HG03139 (cell line): ENCODE measurements around the gene TBC1D1.

Experiments
- ATAC-seq: cut with Tn5 transposase; IDR thresholded peaks from one replicate; pipeline ENCODE4 v1.9.1; 2021; ENCODE audit not compliant: unreplicated experiment

The TBC1D1 gene

DNA sequence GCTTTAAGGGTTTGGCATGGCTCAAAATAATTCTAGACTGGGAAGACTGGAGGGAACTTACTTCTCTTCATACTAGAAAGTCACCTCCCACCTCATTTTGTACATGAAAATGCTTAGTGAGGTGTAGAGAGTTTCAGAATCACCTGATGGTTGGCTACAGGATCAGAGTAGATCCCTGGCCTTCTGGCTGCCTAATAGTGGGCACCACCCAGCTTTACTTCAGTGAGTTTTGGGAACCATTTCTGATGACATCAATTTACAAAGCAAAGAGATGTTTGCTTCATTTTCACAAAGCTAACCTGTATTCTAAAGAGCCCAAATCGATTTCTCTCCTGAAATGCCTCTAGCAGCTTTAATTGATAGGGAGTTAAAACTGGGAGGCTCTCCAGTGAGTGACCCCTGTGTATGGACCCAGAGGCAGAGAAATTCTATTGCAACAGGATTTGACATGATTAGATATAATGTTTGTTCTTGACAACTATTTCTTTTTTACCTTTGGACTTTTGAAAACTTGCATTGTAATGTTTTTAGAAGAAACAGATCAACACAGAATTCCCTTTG lies 249.8 kb downstream of the TBC1D1 start:
- no peak for ATAC-seq

DNA sequence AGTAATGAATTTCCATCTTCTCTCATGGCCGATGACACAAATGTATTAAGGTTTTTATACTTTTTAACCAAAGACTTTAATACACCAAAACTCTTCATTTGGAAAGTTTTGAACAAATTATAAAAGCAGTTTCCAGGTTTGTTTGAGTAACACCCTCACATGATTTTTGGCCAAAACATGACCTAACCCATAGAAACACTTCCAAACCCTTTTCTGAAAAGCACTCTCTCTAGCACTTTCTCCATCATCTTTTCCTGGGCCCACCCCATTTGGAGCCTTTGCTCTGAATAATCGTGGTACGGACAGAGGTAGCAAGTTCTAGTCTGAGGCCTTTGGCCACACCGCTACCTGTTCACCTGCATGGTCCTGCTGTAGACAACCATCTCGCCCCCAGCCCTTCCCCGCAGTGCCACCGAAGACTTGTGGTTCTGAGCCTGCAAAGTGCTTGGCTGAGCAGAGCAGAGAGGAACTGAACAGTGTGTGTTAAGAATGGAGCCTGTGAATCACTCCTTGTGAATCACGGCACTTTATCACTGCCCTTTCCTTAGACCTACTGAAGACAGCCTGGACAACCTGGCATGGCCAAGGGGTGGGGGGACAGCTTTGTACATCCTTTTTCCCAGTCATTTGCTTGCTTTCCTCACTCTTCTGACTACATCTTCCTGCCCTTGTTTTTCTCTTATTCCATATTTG lies 251.1 kb downstream of the TBC1D1 start:
- ATAC-seq = no peak

DNA sequence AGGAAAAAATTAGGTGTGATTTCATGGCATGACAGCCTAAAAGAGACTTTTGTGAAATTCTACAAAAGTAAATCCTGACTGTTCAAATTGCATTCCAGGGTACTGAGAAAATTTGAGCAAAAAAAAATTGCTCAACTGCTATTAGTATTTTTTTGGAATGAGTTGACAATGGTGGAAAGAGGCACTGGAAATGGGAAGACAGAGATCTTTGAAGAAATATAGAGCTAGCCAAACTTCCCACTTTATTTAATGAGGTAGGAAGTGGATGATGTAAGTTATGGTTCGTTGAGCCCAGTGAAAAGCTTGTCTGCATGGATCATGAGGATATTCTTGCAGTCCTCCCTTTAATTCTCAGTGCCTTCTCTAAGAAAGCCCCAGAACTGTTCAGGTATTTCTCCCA lies 253.1 kb downstream of the TBC1D1 start:
- no peak for ATAC-seq

DNA sequence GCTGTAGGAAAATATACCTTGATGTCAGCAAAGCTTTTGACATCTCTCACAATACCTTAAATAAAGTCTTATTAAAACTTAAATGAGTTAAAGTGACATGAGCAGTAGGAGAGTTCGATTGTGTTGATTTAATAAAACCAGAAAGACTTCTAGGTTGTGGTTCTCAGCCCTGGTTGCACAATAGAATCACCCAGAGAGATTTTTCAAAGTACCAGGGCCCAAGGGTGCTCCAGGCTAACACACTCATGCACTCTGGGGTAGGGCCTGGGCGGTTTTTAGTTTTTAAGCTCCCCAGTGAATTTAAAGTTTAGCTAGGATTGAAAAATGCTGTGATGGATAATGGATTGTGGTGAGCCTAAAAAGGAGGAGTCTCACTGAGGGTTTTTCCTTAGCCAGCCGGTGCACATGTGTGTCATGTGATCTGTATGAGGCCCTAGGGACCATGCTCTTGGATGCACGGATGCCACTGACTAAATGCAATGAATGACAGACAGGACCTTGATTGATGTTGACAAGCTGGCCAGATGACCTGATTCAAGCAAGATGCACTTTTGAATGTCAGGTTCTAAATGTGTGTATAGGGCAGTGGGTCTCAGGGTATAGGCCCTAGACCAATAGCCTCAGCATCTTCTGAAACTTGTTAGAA lies 254.3 kb downstream of the TBC1D1 start:
- ATAC-seq = no peak

DNA sequence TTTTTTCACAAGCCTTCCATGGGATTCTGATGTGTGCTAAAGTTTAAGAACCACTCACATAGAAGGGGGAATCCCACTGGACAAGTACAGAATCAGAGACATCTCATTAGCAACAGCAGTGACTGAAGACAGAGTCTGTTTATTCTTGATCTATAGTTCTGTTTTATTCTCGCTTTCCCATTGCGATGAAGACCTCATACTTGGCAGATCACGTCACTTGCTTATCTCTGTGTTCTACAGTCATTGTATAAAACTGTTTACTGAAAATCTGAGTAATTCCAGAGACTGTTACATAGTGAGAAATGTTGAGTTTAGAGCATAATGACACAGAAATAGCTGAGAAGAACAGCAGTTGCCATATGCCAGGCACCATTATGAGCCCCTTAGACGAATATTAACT lies 254.9 kb downstream of the TBC1D1 start:
- ATAC-seq = no peak

DNA sequence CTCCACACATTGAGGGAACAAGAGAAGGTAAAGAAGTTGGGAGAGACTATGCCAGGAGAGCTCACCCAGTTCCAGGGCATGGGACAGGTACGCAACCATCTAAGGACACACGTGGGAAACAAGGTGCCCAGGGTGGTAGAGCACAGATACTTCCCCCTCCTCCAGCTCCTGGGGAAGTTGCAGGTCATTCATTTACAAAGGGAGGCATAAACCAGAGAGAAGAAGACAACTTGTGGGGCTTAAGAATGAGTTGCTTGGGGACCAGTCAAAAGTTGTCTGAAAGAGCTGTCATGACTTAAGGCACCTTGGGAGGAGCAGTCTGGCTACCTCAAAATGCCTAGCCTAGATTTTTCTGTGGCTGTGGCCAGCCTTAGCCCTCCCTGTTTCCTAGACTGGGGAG lies 255.5 kb downstream of the TBC1D1 start:
- ATAC-seq = no peak

DNA sequence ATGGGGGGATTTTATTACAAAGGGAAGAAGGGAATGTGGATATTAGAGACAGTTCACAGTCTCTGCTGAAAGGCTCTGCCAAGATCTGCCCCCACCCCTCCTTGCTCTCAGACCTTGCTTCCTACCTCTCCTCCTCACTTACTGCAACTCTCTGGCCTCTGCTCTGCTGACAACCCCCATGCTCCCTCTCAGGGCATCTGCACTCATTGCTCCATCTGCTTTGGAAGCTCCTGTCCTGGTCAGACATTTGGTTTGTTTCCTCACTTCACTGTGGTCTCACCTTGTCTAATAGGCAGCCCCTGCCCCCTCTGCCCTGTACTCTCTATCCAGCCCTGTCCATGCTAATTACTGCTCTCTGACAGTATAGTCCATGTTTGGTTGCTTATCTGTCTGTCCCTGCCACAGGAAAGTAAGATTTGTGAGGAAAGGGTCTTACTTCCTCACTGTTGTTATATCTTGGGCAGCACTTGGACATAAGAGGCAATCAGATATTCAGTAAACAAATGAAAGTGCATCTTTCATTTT lies 258.6 kb downstream of the TBC1D1 start:
- ATAC-seq = no peak

DNA sequence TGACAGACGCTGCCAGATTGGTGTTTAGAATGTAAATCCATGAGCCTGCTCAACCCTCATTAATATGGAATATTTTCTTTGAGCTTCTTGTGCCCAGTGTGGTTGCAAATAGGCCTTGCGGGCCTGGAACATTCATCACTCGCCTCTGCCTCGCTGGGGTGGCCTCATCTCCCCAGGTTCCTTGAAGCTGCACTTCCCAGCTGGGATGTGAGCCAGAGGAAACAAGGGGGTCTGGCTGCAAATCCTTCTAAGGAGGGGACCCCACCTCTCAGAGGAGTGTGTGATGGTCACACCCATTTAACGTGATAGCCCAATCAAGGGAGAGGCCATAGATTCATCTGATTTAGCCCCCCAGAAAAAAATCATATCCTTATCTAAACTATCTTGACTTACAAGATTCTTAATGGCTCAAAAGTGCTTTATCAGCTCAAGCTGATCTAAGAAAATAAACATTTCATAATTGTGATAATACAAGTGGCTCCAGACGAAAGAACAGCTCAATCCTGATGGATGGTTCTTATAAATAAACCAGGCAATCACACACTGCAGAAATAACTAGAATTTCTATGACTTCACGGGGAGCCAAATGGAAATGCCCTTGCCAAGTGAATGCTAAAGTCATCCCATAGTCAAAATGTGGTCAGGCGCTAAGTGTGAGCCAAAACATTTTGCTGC lies 259.2 kb downstream of the TBC1D1 start:
- no peak for ATAC-seq

DNA sequence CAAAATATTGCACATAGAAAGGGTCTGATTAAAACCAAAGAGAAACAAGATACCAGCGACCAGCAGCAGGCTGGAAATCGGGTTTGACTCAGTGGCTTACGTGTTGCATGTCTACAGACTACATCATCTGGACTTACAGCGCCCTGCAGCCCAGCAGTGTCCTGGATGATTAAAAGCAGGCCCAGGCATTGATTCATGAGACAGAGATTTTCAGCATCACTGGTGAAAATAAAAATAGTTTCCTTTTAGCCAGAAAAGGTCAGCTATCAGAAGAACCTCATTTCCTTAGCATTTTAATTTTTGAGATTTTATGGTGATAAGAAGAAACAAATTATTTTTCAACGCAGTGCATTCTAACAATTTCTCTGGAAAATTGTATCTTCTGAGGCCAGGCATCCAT lies 259.9 kb downstream of the TBC1D1 start:
- ATAC-seq = no peak

DNA sequence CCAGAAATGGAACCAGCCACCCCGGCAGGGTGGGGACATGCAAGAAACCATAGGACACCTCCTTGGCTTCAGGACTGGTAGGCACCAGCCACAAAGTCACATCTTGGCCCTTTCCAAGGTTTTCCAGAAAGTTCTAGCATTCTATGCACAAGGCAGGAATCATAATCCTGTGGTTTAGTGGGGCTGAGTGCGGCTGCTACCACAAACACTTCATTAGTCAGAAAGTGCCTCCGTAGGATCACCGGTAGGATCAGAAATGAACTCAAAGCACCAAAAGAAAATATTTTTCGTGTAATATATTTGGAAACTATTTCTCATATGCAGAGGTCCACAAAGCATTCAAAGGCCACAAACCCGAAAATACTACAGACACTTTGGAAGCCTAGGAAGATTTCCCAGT lies 261.0 kb downstream of the TBC1D1 start:
- no peak for ATAC-seq

DNA sequence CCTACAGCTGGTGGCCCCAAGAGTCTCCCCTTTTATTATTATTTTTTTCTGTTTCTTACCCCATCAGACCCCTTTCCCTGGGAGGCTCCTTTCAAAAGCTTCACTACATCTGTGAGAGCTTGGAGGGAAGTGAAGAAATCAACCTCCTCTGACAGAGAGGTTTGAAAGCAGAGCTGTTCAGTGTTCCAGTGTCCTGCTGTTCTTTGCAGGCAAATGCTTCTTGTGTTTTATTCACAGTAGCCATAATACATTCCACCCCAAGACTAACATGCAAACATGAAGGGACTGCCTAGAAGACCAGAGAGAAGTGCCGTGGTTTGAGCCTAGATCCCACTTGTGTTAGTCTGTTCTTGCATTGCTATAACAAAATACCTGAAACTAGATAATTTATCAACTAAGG lies 261.4 kb downstream of the TBC1D1 start:
- ATAC-seq = no peak

DNA sequence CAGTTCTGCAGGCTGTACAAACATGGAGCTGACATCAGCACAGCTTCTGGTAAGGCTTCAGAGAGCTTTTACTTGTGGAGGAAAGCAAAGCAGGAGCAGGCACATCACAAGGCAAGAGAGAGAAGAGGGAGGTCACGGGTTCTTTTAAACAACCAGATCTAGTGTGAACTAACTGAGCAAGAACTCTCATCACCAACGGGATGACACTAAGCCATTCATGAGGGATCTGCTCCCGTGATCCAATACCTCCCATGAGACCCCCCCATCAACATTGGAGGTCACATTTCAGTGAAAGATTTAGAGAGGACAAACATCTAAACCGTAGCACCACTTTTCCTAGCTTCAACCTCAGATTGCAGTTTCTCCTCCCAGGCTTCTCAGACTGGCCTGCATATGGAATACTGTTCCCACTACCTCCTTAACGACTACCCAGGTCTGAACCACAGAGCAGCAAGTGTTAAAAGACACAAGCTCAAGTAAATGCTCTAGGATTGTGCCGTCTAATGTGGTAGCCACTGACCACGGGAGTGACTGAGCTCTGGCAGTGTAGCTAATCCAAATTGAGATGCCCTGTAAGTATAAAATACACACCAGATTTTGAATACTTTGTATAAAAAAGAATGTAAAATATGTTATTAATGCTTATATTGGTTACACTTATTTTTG lies 262.0 kb downstream of the TBC1D1 start:
- ATAC-seq = no peak

DNA sequence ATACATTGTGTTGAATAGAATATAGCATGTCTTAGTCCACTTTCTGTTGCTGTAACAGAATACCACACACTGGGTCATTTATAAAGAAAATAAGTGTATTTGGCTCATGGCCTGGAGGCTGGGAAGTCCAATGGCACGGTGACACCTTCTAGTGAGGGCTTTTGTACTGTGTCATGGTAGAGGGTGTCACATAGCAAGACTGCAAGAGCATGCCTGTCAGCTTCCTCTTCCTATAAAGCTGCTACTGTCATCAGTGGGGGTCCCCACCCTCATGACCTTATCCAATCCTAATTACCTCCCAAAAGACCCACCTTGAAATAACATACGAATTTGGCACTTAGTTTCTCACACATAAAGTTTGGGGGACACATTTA lies 262.5 kb downstream of the TBC1D1 start:
- ATAC-seq = no peak

DNA sequence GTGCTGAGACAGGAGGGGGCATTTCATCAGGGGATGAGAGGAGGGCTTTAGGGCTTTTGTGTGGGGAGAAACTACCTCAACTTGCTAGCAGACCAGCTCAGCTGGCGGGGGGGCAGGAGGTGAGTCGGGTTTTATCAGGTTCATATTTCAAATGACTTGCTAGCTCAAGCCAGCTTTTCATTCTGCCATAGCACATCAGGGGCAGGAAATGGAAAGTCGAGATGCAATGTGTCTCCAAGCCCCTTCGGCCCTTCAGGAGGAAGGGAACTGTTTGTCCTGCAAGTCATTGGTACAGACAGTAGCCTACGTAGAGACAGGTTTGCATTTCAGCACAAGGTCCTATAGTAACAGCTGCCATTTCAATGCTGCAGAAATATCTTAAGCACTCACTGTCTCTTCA lies 263.4 kb downstream of the TBC1D1 start:
- ATAC-seq = no peak

DNA sequence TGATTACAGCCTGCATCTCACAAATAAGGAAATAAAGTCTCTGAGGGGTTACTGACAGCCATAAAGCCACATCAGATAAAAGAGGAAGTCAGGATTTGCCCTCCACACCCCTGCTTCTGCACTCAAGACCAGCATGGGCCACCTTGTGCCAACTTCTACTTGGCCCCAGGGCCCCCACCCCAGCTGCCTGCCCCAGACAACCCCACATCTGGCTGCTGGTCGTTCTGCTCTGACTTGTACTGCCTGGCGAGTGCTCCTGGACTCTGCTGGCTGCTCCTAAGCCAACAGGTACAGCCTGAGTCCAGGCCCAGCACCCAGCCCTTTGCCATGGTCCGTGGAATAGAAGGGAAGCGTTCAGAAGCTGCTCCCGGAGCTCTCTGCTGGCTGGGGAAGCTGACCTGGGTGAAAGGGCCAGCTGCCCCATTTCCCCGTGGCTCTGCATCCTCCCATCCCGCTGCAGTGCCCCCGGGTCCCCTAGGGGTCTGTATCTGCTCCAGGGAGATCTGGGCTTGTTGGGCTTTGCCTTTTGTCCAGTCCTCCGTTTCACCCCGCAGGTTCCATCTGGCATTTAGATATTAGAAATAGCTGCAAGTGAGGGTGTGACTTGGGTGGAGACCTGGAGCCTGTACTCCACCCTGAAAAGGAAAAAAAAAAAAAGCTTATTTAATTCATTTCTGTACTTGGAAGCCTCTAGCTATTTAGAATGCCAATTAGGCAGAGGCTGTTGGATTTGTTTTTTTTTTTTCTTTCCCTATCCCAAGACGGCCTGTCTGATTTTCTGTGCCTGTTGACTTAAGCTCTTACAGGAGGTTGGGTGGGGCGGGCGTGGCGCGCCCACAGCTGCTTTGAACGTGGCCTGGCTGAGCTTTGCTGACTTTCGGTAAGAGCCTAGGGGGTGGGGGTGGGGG lies 264.1 kb downstream of the TBC1D1 start:
- ATAC-seq = no peak

DNA sequence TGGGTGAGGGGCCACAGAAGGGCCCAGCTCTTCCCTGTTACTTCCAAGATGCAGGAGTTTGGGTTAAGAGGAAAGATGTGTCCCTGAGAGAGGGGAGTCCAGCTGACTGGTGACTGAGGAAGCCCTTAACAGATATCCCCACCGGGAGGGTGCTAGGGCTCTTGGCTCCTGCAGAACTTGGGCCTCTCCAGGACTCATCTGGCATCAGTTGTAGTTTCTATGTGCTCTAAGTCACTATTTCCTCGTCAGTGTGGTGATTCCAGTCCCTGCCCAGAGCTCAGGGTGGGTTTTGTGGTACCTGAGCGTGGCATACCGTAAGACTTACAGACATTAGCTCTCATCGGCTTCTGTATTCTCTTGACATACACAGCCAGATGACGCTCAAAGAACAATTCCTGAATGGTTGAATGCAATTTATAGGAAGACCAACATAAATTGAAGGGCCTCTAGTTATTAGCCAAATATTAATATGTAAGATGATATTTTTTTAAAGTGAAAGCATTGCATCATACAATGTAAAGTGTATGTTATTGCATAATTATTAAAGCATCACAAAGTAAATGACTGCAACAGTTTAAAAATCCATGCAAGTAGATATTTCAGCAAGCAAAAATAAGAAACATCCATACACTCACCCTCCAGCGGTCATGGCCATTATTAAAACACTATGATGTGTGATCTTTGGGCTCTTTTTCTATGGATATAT lies 264.9 kb downstream of the TBC1D1 start:
- ATAC-seq = no peak

DNA sequence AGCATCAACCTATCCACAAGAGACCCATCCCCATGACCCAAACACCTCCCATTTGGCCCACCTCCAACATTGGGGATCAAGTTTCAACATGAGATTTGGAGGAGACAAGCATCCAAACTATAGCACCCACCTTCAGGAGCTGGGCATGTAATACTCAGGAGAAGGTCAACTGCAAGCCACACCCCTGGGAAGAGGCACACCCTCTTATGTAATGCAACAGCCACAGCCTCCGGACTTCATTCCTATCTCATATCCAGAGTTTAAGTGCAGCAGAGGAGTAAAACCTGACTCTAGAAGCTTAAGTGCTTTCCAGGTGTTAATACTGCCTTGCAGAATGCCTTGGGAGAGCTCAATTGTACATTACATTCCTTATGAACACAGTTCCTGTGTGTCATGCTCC lies 266.7 kb downstream of the TBC1D1 start:
- no peak for ATAC-seq

DNA sequence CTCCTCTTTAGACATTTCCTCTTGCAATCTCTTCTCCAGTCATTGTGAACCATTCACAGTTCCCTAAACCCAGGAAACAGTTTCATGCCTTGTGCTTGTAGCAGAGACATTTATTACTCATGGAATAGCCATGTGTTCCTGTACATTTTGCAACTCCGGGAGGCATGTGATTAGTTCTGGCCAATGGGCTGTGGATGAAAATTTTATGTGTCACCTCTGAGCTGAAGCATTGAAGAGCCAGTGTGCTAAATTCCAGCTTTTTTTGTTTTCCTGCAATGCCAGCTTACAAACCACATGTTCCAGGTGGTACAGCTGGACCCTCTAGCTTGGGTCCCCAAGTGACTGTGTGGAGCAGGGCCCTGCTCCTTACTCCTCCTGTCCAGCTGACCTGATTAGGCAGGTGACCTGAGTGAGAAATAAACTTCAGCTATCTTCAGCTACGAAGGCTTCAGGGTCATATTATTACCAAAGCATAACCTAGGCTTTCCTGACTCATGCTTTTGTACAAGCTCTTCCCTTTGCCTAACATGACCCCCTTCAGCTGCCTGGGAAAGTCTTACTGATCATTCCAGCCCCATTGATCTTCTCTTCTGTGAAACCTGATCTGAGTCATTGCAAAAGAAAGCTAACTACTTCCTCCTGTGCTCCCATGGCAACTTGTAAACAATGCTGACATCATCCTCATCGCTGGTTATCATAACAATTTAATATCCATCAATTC lies 269.8 kb downstream of the TBC1D1 start:
- ATAC-seq = peak; percentile 70
